NCI-H2107 treated with DMSO at 0.1 percent for 48 hours (cell line): Measurements from ENCODE around the gene TTC6.
"Not testable (repeated sequence)": the region's sequence is repeated elsewhere in the genome, so short reads cannot be mapped to it uniquely, and the experiment has no call there.

Experiments used
- DNase-seq: peaks from one replicate; lab custom pipeline; 2025; ENCODE audit not compliant: unreplicated experiment; lab: John Stamatoyannopoulos, UW

The TTC6 gene, protein sequence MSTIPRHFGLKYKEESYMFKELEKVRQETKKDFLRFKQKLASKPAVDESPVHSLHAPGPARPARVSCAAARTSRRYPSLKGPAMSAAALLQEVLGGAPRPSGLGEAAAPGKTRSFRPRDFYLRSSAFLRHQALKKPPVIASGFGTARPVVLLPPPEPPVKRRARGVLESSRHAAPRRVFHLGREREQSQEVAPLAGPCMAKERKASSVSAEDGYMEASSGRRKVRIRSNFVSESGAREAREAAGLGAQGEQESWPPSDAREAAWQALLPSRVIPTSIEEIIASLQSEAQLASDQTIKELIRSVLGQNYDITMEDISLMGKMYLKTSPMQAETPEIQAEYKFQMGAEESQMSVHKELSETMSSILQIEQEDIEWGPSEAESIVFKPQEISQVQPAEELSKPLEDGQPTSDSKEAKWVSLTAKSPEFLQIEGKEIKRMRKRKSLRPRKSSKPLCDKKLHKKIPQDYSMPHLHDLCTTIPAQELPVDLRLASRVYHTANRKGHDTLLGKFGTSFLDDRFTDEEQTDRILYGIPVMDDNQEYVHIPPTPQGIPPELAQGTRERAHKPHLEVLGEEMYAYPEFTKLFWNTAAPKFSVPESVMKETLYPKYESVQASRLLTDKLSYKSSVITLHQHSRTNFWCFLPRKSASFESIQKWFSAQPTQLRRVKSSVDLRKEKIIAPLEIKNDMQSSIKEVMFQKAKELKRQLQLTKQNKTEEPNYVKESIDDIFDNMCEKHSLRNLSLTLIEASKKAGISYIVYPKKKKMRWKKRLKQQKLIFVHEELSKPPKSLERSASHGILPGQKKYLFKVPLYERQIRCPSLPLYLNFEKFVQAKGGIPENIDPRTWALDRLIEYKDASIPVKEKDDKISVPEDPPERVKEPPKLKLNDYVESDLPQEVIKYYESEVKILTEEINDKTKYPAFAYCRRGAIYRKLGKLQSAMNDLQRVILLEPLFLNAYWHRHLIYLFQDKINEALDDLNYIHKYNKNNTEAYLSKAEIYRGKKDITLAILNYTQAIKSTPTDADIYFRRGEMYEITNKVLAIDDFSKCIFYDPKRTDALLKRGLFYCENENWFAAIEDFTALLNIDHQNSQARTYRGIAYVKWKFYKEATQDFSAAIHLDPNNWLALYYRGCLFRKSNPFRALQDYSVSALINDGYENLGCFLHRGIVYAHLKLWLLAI (N-terminal part only)

DNA sequence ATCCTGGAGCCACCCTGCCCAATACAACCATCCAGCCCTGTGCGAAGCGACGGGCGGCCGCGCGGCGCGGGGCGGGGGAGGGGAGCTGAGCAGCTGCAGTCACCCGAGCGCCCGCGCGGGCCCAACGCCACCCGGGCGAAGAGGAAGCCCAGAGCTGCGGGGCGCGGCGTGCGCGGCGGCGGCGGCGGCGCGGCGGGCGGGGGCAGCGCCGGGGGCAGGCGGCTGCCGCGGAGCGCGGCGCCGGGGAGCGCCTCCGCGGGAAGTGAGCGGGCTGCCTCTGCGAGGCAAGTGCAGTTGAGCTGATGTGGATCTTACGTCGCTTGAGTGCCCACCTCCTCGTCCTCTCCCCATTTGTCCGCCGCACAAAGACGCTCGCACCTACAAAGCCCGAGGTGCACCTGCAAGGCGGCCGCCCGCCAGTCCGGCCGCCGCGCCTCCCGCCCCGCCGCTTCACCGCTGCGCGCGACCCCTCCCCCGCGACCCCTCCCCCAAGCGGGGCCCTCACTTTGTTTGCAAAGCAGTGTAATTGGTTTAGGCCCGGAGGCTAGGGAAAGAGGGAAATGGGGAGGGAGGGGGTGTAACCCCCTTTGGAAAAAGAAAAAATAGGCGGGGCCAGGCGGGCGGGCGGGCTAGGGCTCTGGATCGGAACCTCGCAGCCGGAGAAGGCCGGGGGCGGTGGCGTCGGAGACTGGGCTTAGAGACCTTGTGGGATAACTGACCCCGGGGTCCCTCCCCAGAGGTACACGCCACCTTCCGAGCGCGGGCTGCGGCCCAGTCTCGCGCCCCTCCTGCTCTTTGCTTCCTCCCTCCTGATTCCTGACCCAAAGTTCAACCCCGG lies at the start of gene TTC6, which contains the start of gene FOXA1:
Gene TTC6 (plus strand): TSS at position 659 of the 838 bp plus-strand sequence. CDS start 26,436 bp downstream, outside the sequence.
Gene FOXA1 (minus strand): TSS at position 279 of the 838 bp plus-strand sequence. CDS start 277 bp downstream, at position 2.
- DNase-seq, result peak; percentile 83

DNA sequence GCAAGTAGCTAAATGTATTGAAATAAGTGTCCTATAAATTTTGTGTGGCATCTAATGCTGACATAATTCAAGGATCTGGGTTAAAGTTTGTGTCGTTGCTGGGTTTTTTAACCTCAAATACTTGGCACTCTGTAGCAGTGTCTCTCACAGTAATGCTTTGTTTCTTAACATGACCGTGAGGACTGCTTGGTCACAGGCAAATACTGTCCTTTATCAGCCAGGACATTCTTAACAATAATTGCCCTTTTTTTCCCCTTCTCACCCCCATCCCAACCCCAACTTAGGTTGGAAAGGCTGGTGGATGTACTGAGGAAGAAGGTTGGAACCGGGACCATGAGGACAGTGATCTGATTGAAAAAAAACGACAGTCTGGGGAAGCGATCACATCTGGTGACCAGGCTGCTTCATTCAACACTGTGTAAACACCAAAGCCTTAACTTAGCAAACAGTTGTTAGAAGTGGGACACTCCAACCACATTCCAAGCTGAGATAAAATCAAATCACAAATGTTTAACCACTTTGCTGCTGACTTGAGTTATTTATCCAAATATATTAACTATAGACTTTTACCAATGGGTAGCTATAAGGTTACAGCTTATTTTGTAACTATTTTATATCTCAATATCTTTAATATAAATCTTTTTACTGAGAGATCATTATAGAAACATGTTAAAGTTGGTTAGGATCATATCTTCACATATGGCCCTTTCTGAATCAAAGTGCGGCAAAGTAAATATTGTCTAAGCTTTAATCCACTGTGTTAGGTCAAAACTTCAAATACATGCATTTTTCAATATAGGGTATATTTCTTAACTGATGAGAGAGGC lies 48.6 kb upstream of the TTC6 start:
- no peak for DNase-seq

DNA sequence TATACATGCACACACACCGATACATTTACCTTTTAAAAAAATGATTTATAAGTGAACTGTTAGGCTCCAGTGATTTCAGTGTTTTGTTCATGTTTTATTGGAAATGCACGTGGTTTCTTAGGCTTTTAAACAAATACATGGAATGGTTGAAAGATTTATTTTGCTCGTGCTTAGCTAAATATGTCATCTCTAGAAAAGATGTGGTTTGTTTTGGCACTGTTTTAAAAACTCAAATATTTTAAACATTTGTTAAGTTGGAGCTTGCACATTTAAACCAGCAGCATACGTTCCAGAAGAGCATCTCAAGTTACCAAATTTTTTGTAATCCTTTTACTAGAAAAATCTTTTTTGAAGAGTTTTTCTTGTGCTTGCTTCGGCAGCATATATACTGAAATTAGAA lies 44.9 kb upstream of the TTC6 start:
- no peak for DNase-seq

DNA sequence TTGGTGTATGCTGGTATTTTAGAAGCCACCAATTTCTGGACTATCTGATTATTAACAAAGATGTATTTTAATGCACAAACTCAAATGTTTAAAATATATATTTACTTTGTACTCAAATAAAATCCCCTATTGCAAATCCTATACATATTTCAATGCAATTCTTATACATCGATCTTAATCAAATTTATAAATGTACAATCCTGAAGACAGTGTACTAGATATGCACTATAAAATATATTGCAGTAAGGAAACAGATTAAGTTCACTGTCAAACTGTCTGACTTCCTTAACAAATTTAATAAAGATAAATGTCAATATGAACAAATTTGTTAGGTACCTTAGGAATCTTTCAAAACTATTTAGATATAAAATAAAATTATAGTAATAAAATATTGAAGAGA lies 44.3 kb upstream of the TTC6 start:
- no peak for DNase-seq

DNA sequence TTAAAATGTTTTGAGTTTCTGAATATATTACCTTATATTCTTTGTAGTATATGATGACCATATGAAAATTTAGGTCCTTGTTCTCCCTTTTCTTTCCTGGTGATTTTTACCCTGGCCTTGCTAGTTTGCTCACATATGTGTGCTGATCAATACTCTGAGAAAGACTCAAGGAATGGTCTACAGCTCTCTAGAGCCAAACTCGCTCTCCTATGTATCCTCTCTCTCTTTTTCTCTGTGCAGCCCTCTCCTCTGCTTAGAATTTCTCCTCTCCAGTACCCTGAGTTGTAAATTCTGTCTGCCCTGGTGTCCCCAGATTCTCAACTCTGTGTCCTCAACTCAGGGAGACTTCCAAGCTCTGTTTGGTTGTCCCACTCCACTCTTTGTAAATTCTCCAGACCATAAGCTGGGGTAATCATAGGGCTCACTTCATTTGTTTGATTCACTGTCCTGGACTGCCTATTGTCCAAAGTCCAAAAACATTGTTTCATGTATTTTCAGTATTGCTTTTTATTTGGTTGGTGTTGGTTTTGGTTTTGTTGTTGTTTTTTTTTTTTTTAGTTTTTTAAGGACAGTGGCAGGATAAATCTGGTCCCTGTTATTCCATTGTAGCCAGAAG lies 41.4 kb upstream of the TTC6 start:
- no peak for DNase-seq

DNA sequence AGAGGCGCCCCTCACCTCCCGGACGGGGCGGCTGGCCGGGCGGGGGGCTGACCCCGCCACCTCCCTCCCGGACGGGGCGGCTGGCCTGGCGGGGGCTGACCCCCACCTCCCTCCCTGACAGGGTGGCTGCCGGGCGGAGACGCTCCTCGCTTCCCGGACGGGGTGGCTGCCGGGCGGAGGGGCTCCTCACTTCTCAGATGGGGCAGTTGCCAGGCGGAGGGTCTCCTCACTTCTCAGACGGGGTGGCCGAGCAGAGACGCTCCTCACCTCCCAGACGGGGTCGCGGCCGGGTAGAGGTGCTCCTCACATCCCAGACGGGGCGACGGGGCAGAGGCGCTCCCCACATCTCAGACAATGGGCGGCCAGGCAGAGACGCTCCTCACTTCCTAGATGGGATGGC lies 39.8 kb upstream of the TTC6 start:
- DNase-seq, result not testable (repeated sequence)

DNA sequence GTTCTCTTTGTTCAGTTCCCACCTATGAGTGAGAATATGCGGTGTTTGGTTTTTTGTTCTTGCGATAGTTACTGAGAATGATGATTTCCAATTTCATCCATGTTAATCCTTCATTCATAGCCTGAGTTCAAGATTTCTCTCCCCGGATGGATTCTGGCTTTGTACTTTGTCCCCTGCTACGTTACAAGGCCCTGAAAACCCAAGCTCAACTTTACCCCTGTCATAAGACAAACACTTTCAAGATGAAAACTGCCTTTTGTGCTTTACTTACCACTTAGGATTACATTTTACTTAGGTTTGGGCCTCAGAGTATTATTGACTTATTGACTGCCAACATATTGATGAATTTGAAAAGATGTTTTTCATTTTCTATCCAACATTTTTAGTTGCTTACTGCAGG lies 36.7 kb upstream of the TTC6 start:
- DNase-seq, result no peak

DNA sequence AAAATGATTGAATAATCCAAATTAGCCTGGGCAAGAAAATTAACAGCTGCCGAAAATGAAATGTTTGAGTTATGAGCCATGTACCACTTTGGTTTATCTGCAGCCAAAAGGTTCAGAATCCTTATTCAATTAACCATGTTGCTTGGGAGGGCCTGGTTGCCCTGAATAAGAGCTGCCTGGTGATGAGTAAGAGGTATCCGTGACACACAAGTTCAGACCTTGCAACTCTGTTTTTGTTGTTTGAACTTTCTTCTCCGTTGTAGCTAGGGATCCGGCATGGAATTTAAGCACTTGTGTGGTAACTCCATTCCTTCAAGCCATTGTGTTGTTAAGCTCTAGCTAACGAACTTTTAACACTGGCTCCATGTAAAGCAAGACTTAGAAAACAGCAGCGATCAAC lies 36.0 kb upstream of the TTC6 start:
- no peak for DNase-seq

DNA sequence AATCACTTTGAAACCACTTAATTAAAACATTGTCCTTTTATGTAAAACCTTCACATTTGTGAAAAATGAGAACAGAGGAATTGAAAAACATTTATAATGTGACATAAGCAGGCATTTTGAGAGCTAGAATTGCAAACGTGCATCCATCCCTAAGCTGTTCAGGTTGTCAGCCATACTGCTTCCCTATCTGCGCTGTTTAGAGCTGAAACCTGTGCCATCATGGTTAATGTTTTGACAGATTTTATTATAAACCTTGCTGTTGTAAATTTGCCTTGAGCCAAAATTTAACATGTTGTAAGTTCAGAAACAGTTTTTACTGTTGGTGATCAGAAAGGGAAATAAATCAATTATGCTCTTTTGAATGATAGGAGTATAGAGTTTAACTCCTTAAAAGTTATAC lies 32.2 kb upstream of the TTC6 start:
- DNase-seq, result no peak

DNA sequence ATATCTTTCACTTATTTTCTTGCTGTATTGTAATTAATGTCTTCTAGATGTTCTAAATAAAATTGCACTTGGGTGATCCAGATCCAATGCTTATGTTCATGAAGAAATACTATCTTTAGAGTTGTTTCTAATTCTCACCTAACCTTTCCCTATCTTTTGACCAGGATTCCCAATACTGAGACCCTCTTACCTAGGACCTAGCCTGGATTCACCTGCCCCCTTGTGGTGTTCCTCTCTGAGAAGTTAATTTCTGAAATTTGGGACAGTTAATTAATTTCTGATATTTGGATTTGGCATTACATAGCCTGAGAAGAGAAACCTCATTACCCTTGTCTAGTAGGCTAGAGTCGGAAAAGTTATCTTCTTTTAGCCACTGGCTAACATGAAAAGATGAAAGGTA lies 29.9 kb upstream of the TTC6 start:
- no peak for DNase-seq

DNA sequence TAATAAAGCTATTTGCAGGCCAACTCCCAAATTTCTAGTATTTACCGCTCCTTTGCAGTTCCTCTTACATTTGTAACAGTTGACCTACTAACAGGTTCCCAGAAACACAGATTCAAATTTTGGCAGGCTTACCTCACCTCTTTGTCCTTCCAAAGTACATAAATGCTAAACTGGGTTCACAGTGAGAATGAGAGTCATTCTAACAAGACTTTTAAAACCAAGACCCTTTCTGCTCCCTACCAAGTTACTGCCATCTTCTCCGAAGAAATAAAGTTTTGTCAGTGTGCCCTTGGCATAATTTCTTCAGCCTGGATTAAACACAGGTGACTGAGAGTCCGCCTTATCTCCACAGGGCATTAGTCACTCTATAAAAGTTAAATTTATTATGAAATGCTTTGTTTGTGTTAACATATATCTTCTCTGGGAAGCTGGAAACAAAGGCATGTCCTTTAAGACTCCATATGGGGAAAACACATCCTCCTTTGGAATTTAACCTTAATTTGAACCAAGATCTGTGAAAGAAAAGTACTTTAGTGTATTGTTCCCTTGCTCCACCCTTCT lies 28.5 kb upstream of the TTC6 start:
- no peak for DNase-seq

DNA sequence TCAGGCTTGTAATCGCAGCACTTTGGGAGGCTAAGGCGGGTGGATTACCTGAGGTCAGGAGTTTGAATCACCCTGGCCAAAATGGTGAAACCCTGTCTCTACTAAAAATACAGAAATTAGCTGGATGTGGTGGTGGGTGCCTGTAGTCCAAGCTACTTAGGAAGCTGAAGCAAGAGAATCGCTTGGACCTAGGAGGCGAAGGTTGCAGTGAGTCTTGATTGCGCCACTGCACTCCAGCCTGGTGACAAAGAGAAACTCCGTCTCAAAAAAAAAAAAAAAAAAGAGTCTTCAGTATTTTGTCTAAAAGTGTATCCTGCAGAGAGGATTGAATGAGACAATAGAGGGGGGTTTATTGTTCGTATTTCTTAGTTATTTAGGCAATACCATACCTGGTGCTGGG lies 25.7 kb upstream of the TTC6 start:
- no peak for DNase-seq

DNA sequence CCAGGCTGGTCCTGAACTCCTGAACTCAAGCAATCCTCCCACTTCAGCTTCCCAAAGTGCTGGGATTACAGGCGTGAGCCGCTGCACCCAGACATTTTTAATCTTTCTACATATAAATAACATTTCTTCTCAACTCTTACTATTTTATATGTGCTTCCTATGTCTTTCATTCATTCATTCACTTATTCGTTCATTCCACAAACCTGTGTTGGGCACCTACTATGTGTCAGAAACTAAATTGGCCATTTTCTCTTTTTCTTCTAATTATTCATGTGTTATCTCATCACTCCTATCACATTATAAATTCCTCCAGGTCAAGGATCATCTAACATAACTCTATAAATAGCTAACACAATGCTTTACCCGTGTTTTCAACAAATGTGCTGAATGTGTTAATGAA lies 24.0 kb upstream of the TTC6 start:
- DNase-seq, result no peak

DNA sequence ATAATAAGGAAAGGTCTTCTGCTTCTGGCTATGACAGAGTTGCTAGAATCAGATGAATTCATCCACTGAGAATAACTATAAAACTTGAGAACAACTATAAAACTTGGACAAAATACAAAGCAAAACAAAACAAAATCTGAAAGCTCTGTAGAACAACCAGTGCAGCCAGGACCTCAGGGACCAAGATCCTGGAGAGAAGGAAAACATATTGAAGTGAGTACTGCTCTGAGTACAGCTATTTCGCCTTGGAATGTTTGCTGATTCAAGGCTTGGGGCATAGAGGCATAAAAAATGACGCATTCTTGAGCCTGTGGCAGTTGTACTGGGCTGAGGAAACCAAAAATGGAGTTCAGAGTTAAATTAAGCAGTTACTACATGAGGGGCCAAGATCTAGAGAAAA lies 22.1 kb upstream of the TTC6 start:
- no peak for DNase-seq

DNA sequence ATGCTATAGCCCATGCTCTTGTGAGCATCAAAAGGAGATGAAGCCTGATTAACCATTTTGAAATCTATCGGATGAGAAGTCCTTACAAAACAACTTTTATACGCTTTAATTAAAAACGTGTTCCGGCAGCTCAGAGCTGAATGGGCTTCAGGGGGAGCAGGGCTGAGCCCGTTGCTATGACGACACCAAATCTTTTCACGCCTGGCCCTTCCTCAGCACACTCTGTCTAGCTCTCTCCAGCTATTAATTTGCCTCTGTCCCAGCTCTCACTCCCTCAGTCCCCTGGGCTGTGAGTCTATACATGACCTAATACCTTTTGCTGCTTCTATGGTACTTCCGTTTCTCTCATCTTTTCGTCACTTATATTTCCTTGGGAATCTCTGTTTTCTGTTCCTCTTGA lies 16.2 kb upstream of the TTC6 start:
- no peak for DNase-seq

DNA sequence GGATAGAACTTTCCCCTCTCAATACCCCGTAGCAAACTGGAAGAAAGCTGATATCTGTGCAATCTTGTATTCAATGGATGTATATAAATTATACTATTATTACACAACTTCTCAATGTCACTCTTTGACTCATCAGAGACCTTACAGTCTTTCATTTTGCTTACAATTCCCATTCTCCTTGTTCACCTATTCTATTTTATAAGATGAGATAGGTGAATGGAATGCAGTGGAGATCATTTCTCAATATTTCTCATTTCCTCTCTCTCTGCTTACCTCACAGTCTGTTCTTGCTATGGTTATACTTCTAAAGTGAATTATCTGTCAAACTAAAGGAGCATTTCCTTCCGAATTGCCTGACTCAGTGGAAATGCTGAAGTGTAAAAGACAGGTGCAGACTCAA lies 15.3 kb upstream of the TTC6 start:
- DNase-seq, result no peak

DNA sequence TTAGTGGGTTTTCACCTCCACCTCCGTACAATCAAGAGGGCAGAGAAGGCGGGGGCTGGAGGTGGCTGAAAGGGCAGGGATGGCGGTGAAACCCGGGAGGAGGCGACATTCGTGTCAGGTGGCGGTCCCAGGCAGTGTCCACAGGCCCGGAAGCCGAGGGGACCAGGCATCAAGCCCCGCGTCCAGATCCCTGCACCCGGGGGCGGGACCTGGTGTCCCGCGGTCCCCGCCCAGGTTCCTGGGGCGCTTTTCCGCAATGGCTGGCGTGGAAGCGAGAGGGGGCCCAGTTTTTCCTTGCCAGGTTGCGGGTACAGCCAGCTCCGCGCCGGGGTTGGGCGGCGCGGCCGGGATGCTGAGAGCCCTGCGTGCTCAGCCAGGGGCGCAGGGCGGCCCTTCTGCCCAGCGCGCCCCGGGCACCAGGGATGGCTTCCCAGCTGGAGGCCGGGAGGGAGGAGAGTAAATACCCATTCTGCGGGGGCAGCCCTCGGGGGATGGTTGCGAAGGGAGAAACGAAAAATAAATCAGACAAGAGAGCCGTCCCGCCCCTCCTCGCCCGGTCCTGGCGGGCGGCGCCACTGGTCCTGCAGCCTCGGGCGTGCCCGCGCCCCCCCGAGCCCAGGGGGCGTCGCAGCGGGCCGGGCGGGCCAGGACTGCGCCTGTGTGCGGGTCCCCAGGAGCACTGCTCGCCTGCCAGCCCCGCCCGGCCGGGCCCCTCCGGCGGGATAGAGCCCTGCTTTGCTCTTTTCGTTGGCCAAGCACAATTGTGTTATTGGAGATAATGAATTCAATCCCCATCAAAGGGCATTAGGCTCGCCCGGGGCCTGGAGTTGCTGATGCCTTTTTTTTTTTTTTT lies 11.8 kb upstream of the TTC6 start:
- no peak for DNase-seq
